SK-N-SH (cell line): ENCODE data around the gene EDN1.

Experiments used
- CTCF ChIP-seq: fragments of 200-600 bp; sonication (generic); IDR thresholded peaks from 2 replicates; pipeline ENCODE4 v1.6.1; 2017; ENCODE audit warnings: antibody characterized with exemption, mild to moderate bottlenecking, moderate library complexity
- EZH2phosphoT487 ChIP-seq: fragments of 200-600 bp; sonication (generic); IDR thresholded peaks from 2 replicates; pipeline ENCODE4 v1.6.1; 2017; ENCODE audit warnings: low read depth, mixed run types, mild to moderate bottlenecking, antibody characterized with exemption, moderate library complexity, borderline replicate concordance
- FOXM1 ChIP-seq: IDR thresholded peaks from 2 replicates; pipeline ENCODE4 v1.4.0; 2012; ENCODE audit warnings: low read depth, mild to moderate bottlenecking
- RFX5 ChIP-seq: IDR thresholded peaks from 2 replicates; pipeline ENCODE4 v1.6.1; 2012; ENCODE audit warnings: mild to moderate bottlenecking, improper control_type of control experiment, low read length
- TF ChIP-seq, protein P1 (sequence below): fragments of 150-350 bp; IDR thresholded peaks from 2 replicates; pipeline ENCODE4 v1.6.1; 2017; ENCODE audit warnings: antibody characterized with exemption, low read length, low read depth, borderline replicate concordance
- TF ChIP-seq, protein P2 (sequence below): IDR thresholded peaks from 2 replicates; pipeline ENCODE4; 2012

- TF ChIP-seq CTCF (no peak), EZH2phosphoT487 (no peak), RFX5 (no peak), FOXM1 (no peak)
- TF ChIP-seq, protein P1, sequence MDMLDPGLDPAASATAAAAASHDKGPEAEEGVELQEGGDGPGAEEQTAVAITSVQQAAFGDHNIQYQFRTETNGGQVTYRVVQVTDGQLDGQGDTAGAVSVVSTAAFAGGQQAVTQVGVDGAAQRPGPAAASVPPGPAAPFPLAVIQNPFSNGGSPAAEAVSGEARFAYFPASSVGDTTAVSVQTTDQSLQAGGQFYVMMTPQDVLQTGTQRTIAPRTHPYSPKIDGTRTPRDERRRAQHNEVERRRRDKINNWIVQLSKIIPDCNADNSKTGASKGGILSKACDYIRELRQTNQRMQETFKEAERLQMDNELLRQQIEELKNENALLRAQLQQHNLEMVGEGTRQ, result no peak
- TF ChIP-seq, protein P2, sequence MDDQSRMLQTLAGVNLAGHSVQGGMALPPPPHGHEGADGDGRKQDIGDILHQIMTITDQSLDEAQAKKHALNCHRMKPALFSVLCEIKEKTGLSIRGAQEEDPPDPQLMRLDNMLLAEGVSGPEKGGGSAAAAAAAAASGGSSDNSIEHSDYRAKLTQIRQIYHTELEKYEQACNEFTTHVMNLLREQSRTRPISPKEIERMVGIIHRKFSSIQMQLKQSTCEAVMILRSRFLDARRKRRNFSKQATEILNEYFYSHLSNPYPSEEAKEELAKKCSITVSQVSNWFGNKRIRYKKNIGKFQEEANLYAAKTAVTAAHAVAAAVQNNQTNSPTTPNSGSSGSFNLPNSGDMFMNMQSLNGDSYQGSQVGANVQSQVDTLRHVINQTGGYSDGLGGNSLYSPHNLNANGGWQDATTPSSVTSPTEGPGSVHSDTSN, result no peak
These were observed 3.6 kb upstream of the EDN1 start for GRCh38 chr6:12286373-12287110.
